HepG2 (cell line): ENCODE measurements around the gene MIS18A. TPM values are rescaled to one million over a fixed set of nuclear protein-coding genes. Genes with fewer than 3 reads are reported as not detected.
A peak's percentile ranks its signal among the peaks of the same experiment; 100 is the strongest.

Source experiments
- CBX1 ChIP-seq: IDR thresholded peaks from one replicate; pipeline ENCODE4 v1.6.1; 2016; ENCODE audit warnings: antibody characterized with exemption, low read depth
- CREBL2 ChIP-seq: sonication (generic); formaldehyde crosslinking; IDR thresholded peaks from 2 replicates; pipeline ENCODE4 v1.8.1; 2023; ENCODE audit warnings: missing genetic modification reagents, mild to moderate bottlenecking, borderline replicate concordance
- ERF ChIP-seq: IDR thresholded peaks from 2 replicates; pipeline ENCODE4 v1.6.1; 2018; ENCODE audit warnings: missing biosample characterization, missing genetic modification reagents
- ETV5 ChIP-seq: IDR thresholded peaks from 2 replicates; pipeline ENCODE4 v1.6.1; 2018; ENCODE audit warnings: missing biosample characterization, missing genetic modification reagents, inconsistent platforms, borderline replicate concordance
- HBP1 ChIP-seq: IDR thresholded peaks from 2 replicates; pipeline ENCODE4 v1.6.1; 2016; ENCODE audit warnings: low read depth, control low read depth
- HNRNPH1 ChIP-seq: fragments of 200-400 bp; formaldehyde crosslinking; optimal IDR thresholded peaks from 2 replicates; pipeline ENCODE3; 2017; ENCODE audit warnings: mild to moderate bottlenecking, low read depth, low read length
- KAT7 ChIP-seq: IDR thresholded peaks from 2 replicates; pipeline ENCODE4 v1.6.1; 2018; ENCODE audit warnings: borderline replicate concordance, missing compliant biosample characterization
- KDM6A ChIP-seq: IDR thresholded peaks from 2 replicates; pipeline ENCODE4 v1.6.1; 2016; ENCODE audit warnings: low read depth
- KLF6 ChIP-seq: IDR thresholded peaks from 2 replicates; pipeline ENCODE4 v1.8.0; 2016; ENCODE audit warnings: missing biosample characterization, missing genetic modification reagents
- NFKB2 ChIP-seq: sonication (generic); formaldehyde crosslinking; IDR thresholded peaks from 2 replicates; pipeline ENCODE4 v1.4.0; 2020; ENCODE audit warnings: missing genetic modification reagents, borderline replicate concordance
- NFKBIZ ChIP-seq: IDR thresholded peaks from 2 replicates; pipeline ENCODE4 v1.6.1; 2018; ENCODE audit warnings: missing genetic modification reagents, missing compliant biosample characterization
- PCBP2 ChIP-seq: fragments of 200-400 bp; formaldehyde crosslinking; optimal IDR thresholded peaks from 2 replicates; pipeline ENCODE3; 2018; ENCODE audit warnings: low read length, low read depth; ENCODE audit not compliant: poor library complexity, severe bottlenecking
- PRDM4 ChIP-seq: sonication (generic); formaldehyde crosslinking; IDR thresholded peaks from 2 replicates; pipeline ENCODE4 v1.9.0; 2021; ENCODE audit warnings: missing genetic modification reagents, borderline replicate concordance
- SNAPC2 ChIP-seq: sonication (generic); formaldehyde crosslinking; IDR thresholded peaks from 2 replicates; pipeline ENCODE4 v1.8.1; 2022; ENCODE audit warnings: mild to moderate bottlenecking, missing genetic modification reagents
- SPEN ChIP-seq: sonication (generic); formaldehyde crosslinking; IDR thresholded peaks from 2 replicates; pipeline ENCODE4 v1.5.1; 2020; ENCODE audit warnings: low read depth, mild to moderate bottlenecking, missing genetic modification reagents
- ZFP90 ChIP-seq: sonication (generic); formaldehyde crosslinking; IDR thresholded peaks from 2 replicates; pipeline ENCODE4 v1.8.0; 2022; ENCODE audit warnings: missing genetic modification reagents, mild to moderate bottlenecking, inconsistent platforms, borderline replicate concordance
- ZNF10 ChIP-seq: sonication (generic); formaldehyde crosslinking; IDR thresholded peaks from 2 replicates; pipeline ENCODE4 v1.4.0; 2020; ENCODE audit warnings: mild to moderate bottlenecking, low read depth, missing genetic modification reagents, borderline replicate concordance
- ZNF160 ChIP-seq: sonication (generic); formaldehyde crosslinking; IDR thresholded peaks from 2 replicates; pipeline ENCODE4 v1.8.0; 2022; ENCODE audit warnings: mild to moderate bottlenecking, inconsistent platforms, missing genetic modification reagents
- ZNF234 ChIP-seq: sonication (generic); formaldehyde crosslinking; conservative IDR thresholded peaks from 2 replicates; pipeline ENCODE4 v1.5.1; 2020; ENCODE audit warnings: mild to moderate bottlenecking, missing genetic modification reagents
- ZNF556 ChIP-seq: sonication (generic); formaldehyde crosslinking; IDR thresholded peaks from 2 replicates; pipeline ENCODE4 v1.4.0; 2020; ENCODE audit warnings: mild to moderate bottlenecking, missing genetic modification reagents, borderline replicate concordance
- ZNF746 ChIP-seq: sonication (generic); formaldehyde crosslinking; IDR thresholded peaks from 2 replicates; pipeline ENCODE4 v1.8.0; 2022; ENCODE audit warnings: mild to moderate bottlenecking, missing genetic modification reagents
- ZNF772 ChIP-seq: sonication (generic); formaldehyde crosslinking; IDR thresholded peaks from 2 replicates; pipeline ENCODE4 v1.5.0; 2020; ENCODE audit warnings: mild to moderate bottlenecking, missing genetic modification reagents
- ZNF83 ChIP-seq: sonication (generic); formaldehyde crosslinking; IDR thresholded peaks from 2 replicates; pipeline ENCODE4 v1.4.0; 2020; ENCODE audit warnings: missing genetic modification reagents, mild to moderate bottlenecking, borderline replicate concordance
- ZSCAN22 ChIP-seq: sonication (generic); formaldehyde crosslinking; IDR thresholded peaks from 2 replicates; pipeline ENCODE4 v1.4.0; 2020; ENCODE audit warnings: mild to moderate bottlenecking, missing genetic modification reagents
- polyA plus RNA-seq, 8 experiments: library from polyadenylated mRNA; depleted of rRNA in 3 of 8; stranded (reverse) in 7 of 8; unstranded in 1 of 8; fragments of >200 nt; fragmentation: Illumina TruSeq in 4 of 8; extraction: Trizol in 4 of 8; gene quantifications; 2 replicates each; pipeline versions ENCODE4 v1.2.1 to v1.2.3, GENCODE V29; 2011 to 2016; ENCODE audit warnings: low read depth in 4 of 8, missing spikeins in 1 of 8, mixed read lengths in 1 of 8; ENCODE audit not compliant: insufficient read depth in 1 of 8
- total RNA-seq, 5 experiments: library from RNA; depleted of rRNA; stranded (reverse); fragments of >200 nt; fragmentation: Illumina TruSeq; extraction: Trizol; gene quantifications; 2 replicates each; pipeline ENCODE4 v1.2.3, GENCODE V29; 2016; ENCODE audit warnings: low read depth in 1 of 5

MIS18A gene
- total and polyA plus RNA-seq, 2 of the 13 experiments (the other 11 are each of a cell fraction or from before 2014, with no cell fraction given): 11.2 to 41.4 TPM

GRCh38 chr21:32278518-32279376 is at the start of gene MIS18A (continued):
- peak; percentile 95; the same call in 1 of the 2 replicates for TF ChIP-seq HBP1 (CRISPR knock-in tag)
- TF ChIP-seq ZSCAN22: no peak
- TF ChIP-seq ZNF160 (CRISPR knock-in tag): peak; percentile 56
- TF ChIP-seq CREBL2 (CRISPR knock-in tag): no peak
- no peak for TF ChIP-seq CBX1
- TF ChIP-seq ZNF772 (CRISPR knock-in tag): no peak
- TF ChIP-seq PRDM4 (CRISPR knock-in tag): no peak
- TF ChIP-seq ZFP90 (CRISPR knock-in tag): no peak; the same call in 1 of the 2 replicates
- no peak; the same call in 1 of the 2 replicates for TF ChIP-seq KAT7 (CRISPR knock-in tag)
- no peak for TF ChIP-seq ZNF83 (CRISPR knock-in tag)
- no peak for TF ChIP-seq NFKBIZ (CRISPR knock-in tag)
- no peak for TF ChIP-seq ZNF10 (CRISPR knock-in tag)
- TF ChIP-seq NFKB2 (CRISPR knock-in tag): peak; percentile 54; the same call in 1 of the 2 replicates
- TF ChIP-seq ZNF746 (CRISPR knock-in tag): 0 out of 2 replicates have a peak, but pooled peaks have one; percentile 11
- TF ChIP-seq HNRNPH1: no peak
- TF ChIP-seq ZNF556: no peak
- TF ChIP-seq ERF (CRISPR knock-in tag): no peak
- TF ChIP-seq KDM6A (CRISPR knock-in tag): no peak
- TF ChIP-seq PCBP2: no peak
- peak; percentile 71; the same call in 1 of the 2 replicates for TF ChIP-seq SPEN (CRISPR knock-in tag)
- 0 out of 2 replicates have a peak, but pooled peaks have one; percentile 34 for TF ChIP-seq SNAPC2 (CRISPR knock-in tag)
- TF ChIP-seq ETV5 (CRISPR knock-in tag): no peak
- no peak for TF ChIP-seq ZNF234 (CRISPR knock-in tag)
- no peak for TF ChIP-seq KLF6 (CRISPR knock-in tag)
